Activated CD4-positive, alpha-beta T cell treated with anti-CD3 and anti-CD28 coated beads, Interleukin-2, amount 50 U/mL, for 1 hour (primary cell): Measurements from ENCODE around the gene FGF2.
"Not testable (repeated sequence)": the region's sequence is repeated elsewhere in the genome, so short reads cannot be mapped to it uniquely, and the experiment has no call there.

Source experiments
- DNase-seq: peaks from one replicate; pipeline ENCODE4 v3.0.0-alpha.2; 2020

FGF2 gene

DNA sequence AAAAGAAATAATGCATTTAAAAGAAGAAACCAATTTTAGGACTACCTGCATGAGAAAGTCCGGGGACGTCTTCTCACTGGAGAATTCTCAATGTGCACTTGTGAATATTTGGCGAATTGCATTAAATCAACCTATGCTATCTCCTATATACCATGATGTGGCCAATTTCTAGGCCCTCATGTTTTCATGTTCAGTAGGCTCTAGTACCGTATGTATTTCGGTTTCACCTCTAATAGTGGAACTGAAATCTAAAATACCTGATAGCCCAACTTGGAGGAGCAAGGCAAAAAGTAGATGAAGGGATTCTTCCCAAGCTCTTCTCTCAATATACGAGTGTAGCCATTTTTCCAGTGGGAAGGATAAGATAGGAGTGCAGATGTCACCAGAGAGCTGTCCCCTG is 11.4 kb upstream of the FGF2 start:
- no peak for DNase-seq

DNA sequence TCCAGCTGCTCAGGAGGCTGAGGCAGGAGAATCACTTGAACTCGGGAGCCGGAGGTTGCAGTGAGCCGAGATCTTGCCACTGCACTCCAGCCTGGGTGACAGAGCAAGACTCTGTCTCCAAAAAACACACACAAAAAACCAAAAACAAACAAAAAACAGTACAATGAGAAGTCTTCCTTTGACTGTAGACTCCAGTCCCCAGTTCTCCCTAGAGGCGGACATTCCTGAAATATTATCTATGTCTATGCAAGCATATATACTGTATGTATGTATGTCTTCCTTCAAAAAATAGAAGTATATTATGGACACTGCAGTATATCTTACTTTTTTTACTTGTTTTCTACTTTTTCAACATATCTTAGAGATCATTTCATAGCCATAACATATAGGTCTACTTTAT is 10.2 kb upstream of the FGF2 start:
- DNase-seq, result no peak

DNA sequence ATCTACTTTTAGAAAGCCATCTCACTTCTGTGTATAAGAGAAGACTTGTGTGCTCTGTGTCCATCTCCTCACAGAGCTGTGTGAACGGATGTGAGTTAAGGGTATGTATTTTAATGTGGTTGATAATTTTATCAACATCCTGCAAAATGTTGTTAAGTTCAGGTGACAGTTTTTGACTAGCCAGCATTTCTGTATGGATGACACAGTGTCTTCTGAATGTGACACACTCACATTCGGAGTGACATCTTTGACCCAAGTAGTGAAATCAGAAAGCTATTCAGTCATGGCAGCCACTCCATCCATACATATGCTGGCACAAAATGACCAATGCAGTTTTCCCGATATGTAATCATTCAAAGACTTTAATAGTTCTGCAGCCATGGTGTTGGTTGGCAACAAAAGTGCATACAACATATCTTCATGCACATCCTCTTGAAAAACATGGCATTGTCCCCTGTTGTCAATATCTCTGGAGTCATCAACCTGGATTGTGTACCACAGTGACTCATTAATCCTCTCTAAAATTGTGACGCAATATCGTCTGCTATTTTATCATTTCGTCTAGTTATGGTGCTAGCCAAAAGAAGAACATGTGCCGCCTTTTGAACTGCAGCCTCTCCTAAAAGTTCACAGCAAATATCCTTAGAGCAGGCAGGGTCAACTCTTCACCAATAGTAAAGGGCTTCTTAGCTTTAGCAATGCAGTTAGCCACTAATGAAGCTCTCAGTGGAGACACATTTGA is 6.8 kb upstream of the FGF2 start:
- no peak for DNase-seq

DNA sequence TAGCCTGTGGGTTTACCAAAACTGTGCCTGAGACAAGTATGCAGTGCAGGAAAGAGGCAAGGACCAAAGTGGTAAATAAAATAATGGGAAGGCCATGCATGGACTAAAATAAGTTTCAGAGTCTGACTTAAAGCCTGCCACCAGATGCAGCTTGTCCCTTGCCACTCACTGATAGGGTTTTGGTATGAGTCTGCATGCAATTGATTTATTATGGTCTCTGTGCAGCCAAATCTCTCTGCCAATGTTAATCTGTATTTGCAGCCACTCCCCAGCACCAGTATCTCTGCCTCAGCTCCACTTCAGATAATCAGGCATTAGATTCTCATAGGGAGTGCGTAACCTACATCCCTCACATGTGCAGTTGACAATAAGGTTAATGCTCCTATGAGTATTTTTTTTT is 5.5 kb upstream of the FGF2 start:
- no peak for DNase-seq

DNA sequence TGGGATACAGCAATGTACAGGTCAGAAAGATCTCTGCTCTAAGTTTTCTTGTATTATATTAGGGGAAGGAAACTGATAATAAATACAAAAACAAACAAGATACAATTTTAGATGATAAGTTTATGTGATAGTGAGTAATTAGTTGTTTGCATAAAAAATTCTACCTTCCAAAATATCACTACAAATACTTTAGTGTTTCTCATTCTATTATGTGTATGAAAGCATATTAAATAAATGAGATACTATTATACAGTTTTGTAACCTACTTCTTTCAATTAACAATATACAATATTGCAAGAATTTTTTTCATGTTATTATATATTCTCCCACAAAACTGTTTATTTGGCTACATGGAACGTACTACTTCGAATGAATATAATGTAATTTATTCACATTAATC is 4.2 kb upstream of the FGF2 start:
- DNase-seq, result no peak

DNA sequence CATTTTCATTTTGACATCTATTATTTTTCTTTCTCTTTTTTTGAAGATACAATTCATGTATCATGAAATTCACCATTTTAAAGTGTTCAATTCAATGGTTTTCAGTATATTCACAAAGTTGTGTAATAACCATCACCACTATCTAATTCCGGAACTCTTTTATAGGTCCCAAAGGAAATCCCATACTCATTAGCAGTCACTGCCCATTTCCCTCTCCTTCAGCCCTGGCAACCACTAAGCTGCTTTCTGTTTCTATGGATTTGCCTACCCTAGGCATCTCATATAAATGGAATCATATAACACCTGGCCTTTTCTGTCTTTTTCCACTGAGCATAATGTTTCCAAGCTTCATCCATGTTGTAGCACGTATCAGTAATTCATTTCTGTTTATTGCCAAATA is 3.2 kb upstream of the FGF2 start:
- no peak for DNase-seq

DNA sequence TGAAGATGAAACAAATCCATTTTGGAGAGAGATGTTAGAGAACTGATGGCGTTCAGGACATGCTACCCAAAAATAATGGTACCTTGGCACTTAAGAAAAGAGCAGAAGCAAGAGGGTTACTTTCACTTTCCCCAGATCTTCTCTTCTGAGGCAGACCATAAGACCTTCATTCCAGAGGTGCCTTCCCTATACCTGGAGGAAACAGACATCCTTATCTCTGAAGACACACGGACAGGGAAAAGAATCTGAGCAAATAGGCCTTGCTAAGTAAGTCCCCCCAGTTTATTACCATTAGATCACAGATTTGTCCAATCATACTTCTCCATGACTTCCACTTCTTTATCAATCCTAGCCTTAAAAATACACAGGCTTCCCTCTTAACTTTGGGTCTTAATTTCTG is 2.0 kb upstream of the FGF2 start:
- DNase-seq, result no peak

DNA sequence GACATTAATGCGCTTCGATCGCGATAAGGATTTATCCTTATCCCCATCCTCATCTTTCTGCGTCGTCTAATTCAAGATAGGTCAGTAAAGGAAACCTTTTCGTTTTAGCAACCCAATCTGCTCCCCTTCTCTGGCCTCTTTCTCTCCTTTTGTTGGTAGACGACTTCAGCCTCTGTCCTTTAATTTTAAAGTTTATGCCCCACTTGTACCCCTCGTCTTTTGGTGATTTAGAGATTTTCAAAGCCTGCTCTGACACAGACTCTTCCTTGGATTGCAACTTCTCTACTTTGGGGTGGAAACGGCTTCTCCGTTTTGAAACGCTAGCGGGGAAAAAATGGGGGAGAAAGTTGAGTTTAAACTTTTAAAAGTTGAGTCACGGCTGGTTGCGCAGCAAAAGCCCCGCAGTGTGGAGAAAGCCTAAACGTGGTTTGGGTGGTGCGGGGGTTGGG is 528 bp upstream of the FGF2 start:
- DNase-seq, result no peak

DNA sequence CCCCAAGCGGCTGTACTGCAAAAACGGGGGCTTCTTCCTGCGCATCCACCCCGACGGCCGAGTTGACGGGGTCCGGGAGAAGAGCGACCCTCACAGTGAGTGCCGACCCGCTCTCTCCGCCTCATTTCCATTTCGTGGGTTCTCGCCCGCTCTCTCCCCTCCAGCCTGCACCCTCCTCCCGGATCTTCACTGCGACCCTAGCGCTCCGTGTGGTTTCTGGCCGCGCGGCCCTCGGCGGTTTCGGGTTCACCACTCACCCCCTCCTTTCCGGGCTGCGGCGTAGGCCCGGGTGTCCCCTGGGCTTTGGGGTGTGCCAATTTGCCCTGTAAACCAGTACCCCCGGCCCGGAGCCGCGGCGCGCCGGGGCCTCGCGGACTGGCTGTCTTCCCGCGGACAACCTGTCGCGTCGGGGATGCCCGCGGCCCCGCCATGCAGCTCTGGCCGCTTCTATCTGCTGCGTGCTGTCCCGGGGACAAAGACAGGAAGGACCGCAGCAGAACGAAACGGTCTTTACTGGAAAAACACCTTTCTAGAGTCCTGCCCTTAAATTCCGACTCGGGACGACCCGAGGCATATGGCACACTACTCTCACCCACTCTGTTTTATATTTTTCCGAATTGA is 737 bp downstream of the FGF2 start:
- DNase-seq, result no peak

DNA sequence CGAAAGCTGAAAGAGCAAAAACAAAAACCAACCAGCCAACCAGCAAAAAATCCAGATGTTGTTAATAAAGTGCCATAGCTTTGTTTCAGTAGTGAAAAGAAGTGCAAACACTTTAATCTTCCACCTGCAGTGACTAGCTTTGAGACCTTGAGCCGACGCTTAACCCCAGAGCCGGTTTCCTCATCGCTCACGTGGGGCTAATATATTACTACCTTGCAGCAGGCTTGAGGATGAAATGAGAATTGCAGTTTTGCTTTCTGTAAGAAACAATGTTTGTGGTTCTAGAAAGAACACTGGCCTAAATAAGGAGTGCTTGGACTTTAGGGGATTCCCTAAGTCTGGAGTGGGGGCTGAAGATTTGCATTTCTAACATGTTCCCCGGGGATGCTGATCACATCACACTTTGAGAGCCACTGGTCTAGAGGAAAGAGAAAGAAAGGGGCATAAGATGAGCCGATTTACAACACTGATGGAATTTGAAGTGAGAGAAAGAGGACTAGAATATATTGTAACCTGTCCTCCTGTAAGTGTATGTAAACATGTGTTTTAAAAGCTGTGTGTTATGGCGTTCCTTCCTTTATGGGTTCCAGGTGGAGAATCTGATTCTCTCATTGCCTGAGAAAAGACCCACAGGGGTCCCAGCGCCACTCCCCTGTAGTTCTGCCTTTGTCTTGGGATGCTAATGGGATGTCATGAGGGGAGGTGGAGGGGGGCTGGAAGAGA is 1.4 kb downstream of the FGF2 start:
- DNase-seq, result peak; percentile 13

DNA sequence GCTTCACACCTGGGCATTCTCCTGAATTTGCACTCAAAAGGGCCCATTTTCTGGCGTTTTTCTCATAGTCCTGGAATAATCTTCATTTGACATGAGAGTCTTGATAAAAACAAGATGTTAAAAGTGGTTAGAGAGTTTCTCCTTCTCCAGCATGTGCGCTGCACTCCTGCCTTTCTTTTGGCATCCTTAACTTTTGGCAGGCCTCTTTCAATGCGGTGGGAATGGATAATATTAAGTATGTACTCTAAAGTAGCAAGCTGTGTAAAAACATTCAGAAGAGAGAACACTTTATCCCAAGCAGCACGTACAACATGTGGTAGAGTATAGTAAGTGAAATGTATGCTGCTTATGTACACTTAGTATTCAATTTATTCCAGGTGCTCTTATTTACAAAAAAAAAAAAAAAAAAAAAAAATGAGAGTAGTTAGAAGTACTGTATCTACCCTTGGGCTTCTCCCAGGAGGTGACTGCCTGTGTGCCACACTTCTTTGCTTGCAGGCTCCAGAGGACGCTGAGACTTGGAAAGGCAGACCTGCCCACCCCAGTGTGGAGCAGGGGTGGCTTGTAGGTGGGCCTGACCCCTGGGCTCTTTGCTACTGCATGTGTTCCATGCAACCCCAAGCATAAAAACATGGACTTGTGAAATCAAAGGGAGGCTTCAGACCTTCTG is 3.9 kb downstream of the FGF2 start:
- DNase-seq, result no peak

DNA sequence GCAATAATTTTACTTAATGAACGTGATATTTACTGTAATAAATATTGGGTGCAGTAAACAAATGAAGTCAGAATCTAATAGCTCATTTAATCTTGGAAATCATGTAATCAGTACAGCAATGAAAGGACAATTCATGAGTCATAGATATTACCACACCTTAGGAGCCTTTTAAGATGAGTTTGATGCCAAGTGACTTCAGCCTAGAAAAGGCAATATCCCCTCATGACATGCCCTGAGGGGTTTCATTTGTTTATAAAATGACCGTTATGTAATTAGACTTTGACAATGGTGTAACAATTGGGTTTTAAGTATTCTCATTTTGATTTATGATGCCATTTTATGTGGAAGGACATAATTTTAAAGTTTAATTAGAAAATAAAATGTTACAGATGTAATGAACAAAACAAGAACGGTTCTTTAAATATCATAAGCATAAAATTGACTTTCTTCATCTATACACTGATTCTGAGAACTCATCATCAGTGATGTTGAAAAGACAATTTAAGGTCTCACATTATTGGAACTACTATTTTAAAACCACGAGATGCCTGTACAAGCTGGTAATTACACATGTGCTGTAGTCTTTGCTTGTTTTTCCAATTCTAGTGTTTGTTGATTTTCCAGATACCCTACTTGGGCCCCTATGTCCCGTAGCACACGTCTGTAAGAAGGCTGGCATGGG is 5.0 kb downstream of the FGF2 start:
- DNase-seq, result no peak

DNA sequence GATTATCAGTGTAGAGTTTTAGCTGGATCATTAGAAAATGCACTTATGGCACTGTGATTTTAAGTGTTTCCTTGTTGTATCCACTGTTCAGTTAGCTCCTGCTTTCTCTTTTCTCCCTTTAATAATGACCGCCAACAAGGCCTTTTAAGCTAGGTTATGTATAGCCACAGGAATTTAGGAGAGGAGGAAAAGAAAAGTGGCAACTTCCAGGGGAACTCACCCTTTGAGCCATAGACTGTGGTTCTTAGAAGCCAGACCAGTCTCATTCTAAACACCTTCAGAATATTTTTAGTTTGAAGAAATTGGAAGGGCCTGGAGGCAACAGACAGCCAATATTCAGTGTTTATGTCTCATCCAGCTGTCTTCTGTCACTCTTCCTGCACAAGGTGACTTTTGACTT is 6.1 kb downstream of the FGF2 start:
- DNase-seq, result no peak

DNA sequence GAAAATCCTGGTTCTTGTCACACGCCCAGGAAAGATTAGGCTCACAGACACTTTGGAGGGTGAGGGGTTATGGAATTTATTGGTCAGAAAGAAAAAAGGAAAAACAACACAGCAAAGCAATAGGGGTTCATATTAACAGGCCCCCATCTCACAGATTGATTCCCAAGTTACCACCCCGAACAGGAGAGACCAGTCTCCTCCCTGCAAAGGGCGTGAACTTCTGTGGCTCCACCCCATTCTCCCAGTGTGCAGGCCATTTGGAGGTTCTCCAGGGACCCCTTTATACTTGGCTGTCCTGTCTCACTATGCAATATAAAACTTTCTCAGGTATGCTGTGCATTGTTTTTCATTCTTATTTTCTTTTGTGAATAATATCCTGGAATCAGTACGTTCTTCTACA is 7.4 kb downstream of the FGF2 start:
- no peak for DNase-seq

DNA sequence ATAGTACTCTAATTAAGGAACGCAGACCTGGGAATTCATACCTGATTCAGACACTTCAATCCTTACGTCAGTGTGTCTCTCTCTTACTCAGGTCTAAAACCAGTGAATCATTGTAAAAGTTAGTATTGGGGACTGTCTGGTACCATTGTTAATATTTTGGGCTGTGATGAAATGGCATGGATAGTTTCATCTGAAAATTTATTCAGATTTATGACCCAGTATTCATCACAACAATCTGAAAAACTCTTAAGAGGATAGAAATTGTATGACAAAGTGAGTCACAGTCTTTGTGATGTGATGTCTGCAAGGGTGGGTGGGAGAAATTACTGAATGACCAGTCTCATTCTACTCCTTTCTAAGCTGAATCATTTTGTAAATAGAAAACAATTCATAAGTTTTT is 10.3 kb downstream of the FGF2 start:
- DNase-seq, result no peak

DNA sequence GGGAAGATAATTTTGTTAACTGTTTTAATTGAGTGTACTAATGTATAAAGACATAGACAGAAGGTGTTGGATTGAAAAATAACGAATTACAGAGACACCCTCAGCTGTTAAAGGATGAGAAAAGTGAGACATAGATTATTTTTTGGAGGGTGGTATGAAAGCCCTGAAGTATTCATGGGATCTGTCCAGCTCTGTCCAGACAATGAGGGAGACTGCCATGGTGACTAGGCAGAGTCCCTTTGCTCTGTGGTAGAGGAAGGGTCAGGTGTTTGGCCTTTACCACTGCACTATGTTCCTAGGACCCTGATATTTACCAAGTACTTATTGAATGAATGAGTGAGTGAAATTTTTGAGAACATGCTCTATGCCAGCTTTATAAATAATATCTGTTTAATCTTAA is 11.4 kb downstream of the FGF2 start:
- DNase-seq, result no peak

DNA sequence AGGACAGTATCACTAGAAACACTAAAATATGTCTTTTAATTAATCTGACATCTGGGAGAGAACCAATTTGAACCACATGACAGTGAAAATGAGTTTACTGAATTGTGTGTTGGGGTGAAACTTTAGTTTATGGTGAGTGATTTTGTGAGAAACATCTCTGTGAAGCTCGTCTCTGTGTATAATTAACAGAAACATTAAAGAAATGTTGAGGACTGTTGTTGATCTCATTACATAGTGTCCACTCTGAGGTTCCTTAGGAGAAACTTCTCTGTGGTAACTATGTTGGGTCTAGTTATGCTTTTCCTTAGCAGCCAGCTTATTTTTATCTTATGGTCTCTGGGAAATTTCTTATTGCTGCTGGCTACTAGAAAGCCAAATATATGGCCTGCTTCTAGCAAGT is 15.8 kb downstream of the FGF2 start:
- DNase-seq, result no peak

DNA sequence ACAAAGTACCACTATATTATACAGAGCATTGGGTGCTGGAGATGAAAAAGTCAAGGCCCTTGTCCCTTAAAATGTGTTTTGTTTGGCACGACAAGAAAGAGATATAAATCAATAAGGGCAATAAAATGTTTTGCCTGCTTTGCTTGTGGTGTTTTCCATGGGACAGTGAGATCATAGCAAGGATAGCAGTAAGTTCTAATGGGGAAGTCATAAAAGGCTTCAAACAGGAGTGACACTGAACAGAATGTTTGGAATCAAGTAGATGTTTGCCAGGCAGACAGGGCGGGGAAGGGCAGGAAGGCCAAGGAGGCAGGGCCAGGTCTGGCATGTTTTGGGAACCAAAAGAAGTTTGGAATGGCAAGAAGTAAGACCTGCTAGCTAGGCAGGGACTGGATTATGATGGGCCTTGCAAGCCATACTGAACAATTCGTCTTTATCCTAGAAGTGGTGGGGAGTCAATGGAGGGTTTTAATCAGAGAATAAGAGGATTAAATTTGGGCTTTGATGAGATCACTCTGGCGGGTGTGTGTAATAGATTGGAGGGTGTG is 16.4 kb downstream of the FGF2 start:
- DNase-seq, result no peak

DNA sequence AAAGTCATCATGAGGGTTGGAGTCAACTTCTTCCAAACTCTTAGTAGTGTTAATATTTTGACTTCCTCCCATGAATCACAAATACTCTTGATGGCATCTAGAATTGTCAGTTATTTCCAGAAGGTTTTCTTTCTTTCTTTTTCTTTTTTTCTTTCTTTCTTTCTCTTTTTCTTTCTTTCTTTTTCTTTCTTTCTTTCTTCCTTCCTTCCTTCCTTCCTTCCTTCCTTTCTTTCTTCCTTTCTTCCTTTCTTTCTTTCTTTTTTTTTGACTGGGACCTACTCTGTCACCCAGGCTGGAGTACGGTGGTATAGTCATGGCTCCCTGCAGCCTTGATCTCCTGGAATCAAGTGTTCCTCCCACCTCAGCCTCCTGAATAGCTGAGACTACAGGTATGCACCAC is 17.8 kb downstream of the FGF2 start:
- DNase-seq, result not testable (repeated sequence)

DNA sequence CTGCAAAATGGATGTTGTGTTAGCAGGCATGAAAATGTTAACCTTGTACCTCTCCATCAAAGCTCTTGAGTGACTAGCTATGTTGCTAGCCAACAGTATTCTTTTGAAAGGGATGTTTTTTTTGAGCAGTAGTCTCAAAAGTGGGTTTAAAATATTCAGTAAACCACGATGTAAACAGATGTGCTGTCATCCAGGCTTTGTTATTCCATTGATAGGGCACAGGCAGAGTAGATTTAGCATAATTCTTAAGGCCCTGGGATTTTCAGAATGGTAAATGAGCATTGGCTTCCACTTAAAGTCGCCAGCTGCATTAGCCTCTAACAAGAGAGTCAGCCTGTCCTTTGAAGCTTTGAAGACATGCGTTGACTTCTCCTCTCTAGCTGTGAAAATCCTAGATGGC is 18.4 kb downstream of the FGF2 start:
- no peak for DNase-seq

DNA sequence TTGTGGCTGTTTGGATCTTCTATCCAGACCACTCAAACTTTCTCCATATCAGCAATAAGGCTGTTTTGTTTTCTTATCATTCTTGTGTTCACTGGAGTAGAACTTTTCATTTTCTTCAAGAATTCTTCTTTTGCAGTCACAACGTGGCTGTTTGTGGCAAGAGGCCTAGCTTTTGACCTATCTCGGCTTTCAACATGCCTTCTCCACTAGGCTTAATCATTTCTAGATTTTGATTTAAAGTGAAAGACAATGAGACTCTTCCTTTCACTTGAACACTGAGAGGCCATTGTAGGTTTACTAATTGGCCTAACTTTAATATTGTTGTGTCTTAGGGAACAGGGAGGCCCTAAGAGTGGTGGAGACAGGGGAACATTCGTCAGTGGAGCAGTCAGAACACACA is 19.1 kb downstream of the FGF2 start:
- DNase-seq, result no peak

DNA sequence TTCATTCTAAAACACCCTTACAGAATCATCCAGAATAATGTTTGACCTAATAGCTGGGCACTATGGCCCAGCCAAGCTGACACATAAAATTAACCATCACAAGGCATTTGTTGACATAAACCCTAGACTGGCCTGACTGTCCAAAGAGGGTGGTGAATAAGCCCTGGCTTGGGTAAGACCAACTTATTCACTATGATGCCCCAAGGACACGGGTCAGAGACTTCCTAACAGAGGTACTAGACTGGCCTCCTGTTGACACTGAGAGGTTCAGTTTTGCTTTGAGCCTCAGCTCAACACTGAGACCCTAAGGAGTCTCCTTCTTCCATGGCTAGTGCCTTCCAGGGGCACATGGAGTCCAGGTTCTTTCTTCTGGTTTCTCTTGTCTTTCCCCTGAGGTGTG is 21.3 kb downstream of the FGF2 start:
- no peak for DNase-seq

DNA sequence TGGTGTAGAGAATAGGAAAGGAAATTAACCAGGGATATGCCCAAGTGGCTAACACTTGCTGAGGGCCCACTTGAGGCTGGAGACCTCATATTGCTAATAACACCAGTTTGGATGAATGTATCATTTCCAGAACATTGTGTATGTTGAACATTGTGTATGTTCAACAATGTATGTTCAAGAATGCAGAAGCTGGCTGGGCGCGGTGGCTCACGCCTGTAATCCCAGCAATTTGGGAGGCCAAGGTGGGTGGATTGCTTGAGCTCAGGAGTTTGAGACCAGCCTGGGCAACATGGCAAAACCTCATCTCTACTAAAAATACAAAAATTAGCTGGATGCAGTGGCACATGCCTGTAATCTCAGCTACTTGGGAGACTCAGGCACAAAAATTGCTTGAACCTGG is 23.2 kb downstream of the FGF2 start:
- not testable (repeated sequence) for DNase-seq
